GM12878 (cell line): ENCODE data around the gene ANTXR1.

Experiments used
- CTCF ChIP-seq, 3 experiments: IDR thresholded peaks in 2 of 3; conservative IDR thresholded peaks in 1 of 3; 2 replicates each; pipeline ENCODE4 v1.5.1; 2011; ENCODE audit warnings: low read depth in 3 of 3, low read length in 3 of 3, mild to moderate bottlenecking in 3 of 3, control low read depth in 2 of 3, moderate library complexity in 2 of 3, inconsistent platforms in 1 of 3, mixed read lengths in 1 of 3; ENCODE audit not compliant: control insufficient read depth in 2 of 3, insufficient read depth in 1 of 3; ENCODE audit errors: extremely low read depth in 1 of 3
- EP300 ChIP-seq, 2 experiments: fragments of 150-350 bp in 1 of 2; IDR thresholded peaks; 2 replicates each; pipeline ENCODE4 v1.6.1; 2011 to 2012; ENCODE audit warnings: low read depth in 2 of 2, low read length in 2 of 2, borderline replicate concordance in 1 of 2, improper control_type of control experiment in 1 of 2, inconsistent platforms in 1 of 2; ENCODE audit not compliant: control insufficient read depth in 1 of 2
- ESRRA ChIP-seq: IDR thresholded peaks from 2 replicates; pipeline ENCODE4 v1.6.1; 2012; ENCODE audit warnings: mild to moderate bottlenecking, low read length, improper control_type of control experiment
- GABPA ChIP-seq: IDR thresholded peaks from 2 replicates; pipeline ENCODE4 v1.6.1; 2014; ENCODE audit warnings: antibody characterized with exemption, low read depth, mild to moderate bottlenecking, inconsistent platforms
- HDAC6 ChIP-seq: fragments of 200-600 bp; sonication (generic); IDR thresholded peaks from one replicate; pipeline ENCODE4 v1.8.0; 2017; ENCODE audit warnings: antibody characterized with exemption; ENCODE audit not compliant: unreplicated experiment
- POLR2A ChIP-seq: IDR thresholded peaks from 2 replicates; pipeline ENCODE4 v1.6.1; 2011; ENCODE audit warnings: low read depth, mild to moderate bottlenecking, low read length
- PRDM15 ChIP-seq: fragments of 450-650 bp; formaldehyde crosslinking; IDR thresholded peaks from 2 replicates; pipeline ENCODE4 v1.4.0; 2020; ENCODE audit warnings: mild to moderate bottlenecking, moderate library complexity
- REST ChIP-seq: IDR thresholded peaks from 2 replicates; pipeline ENCODE4 v1.6.1; 2012; ENCODE audit warnings: mild to moderate bottlenecking, low read depth, low read length
- SKIL ChIP-seq: fragments of 450-650 bp; IDR thresholded peaks from 2 replicates; pipeline ENCODE4 v1.6.1; 2017; ENCODE audit warnings: mild to moderate bottlenecking, low read depth, inconsistent platforms; ENCODE audit not compliant: poor library complexity, severe bottlenecking

- TF ChIP-seq CTCF (IDR thresholded peaks at IDR 0.05 in 2 of 3, conservative IDR thresholded peaks at IDR 0.05 in 1 of 3; ENCODE audit: control insufficient read depth in 2 of 3, extremely low read depth in 1 of 3, insufficient read depth in 1 of 3, low read depth in 3 of 3, low read length in 3 of 3) (no peak), HDAC6 (no peak), ESRRA (no peak), REST (no peak), GABPA (no peak), PRDM15 (CRISPR knock-in tag) (no peak), EP300 (IDR thresholded peaks at IDR 0.05; ENCODE audit: borderline replicate concordance in 1 of 2, control insufficient read depth in 1 of 2, low read depth in 2 of 2, low read length in 2 of 2) (no peak), POLR2A (no peak), SKIL (no peak)
These were observed 110.2 kb downstream of the ANTXR1 start for GRCh38 chr2:69123182-69123581.
